Spleen (tissue), 11 donors: ENCODE measurements around the gene CHID1. TPM values are rescaled to one million over a fixed set of nuclear protein-coding genes. Genes with fewer than 3 reads are reported as not detected.
A peak's percentile ranks its signal among the peaks of the same experiment; 100 is the strongest.

Source experiments
- DNase-seq: peaks from one replicate; pipeline ENCODE4 v3.0.0-alpha.2; 2020
- H3K27ac ChIP-seq, 8 donors: fragments of 200-600 bp; sonication (generic) in 7 of 8; 1 replicate in 4 of 8; 2 replicates in 4 of 8; pipeline versions ENCODE4 v1.5.0 to v1.8.0; 2016 to 2021; ENCODE audit warnings: inconsistent platforms in 4 of 8, mild to moderate bottlenecking in 4 of 8, moderate library complexity in 1 of 8
- H3K27me3 ChIP-seq, 7 donors: fragments of 200-600 bp; sonication (generic) in 6 of 7; replicated peaks in 1 of 7; 1 replicate in 4 of 7; 2 replicates in 3 of 7; pipeline versions ENCODE4 v1.5.0 to v1.8.0; 2016 to 2021; ENCODE audit warnings: inconsistent platforms in 3 of 7, mild to moderate bottlenecking in 1 of 7
- H3K36me3 ChIP-seq, 6 donors: fragments of 200-600 bp; sonication (generic) in 5 of 6; 1 replicate in 4 of 6; 2 replicates in 2 of 6; pipeline versions ENCODE4 v1.5.0 to v1.8.0; 2016 to 2021; ENCODE audit warnings: inconsistent platforms in 2 of 6
- H3K4me1 ChIP-seq, 6 donors: fragments of 200-600 bp; sonication (generic) in 5 of 6; 1 replicate in 3 of 6; 2 replicates in 3 of 6; pipeline versions ENCODE4 v1.5.0 to v1.8.0; 2016 to 2021; ENCODE audit warnings: inconsistent platforms in 3 of 6
- H3K4me3 ChIP-seq, 8 donors: fragments of 200-600 bp; sonication (generic) in 7 of 8; 1 replicate in 4 of 8; 2 replicates in 4 of 8; pipeline versions ENCODE4 v1.5.0 to v1.8.0; 2016 to 2021; ENCODE audit warnings: inconsistent platforms in 4 of 8, mild to moderate bottlenecking in 4 of 8, moderate library complexity in 2 of 8
- H3K9me3 ChIP-seq, 8 donors: fragments of 200-600 bp; sonication (generic) in 7 of 8; 1 replicate in 4 of 8; 2 replicates in 4 of 8; pipeline versions ENCODE4 v1.5.0 to v1.8.0; 2016 to 2021; ENCODE audit warnings: inconsistent platforms in 4 of 8
- CTCF ChIP-seq, 11 experiments: fragments of 200-600 bp in 7 of 11; fragments of 450-650 bp in 4 of 11; sonication (generic) in 4 of 11; IDR thresholded peaks in 8 of 11; conservative IDR thresholded peaks in 3 of 11; 1 replicate in 7 of 11; 2 replicates in 4 of 11; pipeline versions ENCODE4 v1.4.0 to v1.8.0; 2016 to 2021; ENCODE audit warnings: antibody characterized with exemption in 11 of 11, inconsistent platforms in 4 of 11, mild to moderate bottlenecking in 1 of 11
- POLR2A ChIP-seq, 3 donors: fragments of 450-650 bp; IDR thresholded peaks; one replicate each; pipeline ENCODE4 v1.5.1; 2017; ENCODE audit warnings: antibody characterized with exemption in 3 of 3, mild to moderate bottlenecking in 1 of 3
- POLR2AphosphoS5 ChIP-seq, 3 donors: sonication (generic); formaldehyde crosslinking; IDR thresholded peaks; one replicate each; pipeline ENCODE4 v1.5.1; 2017; ENCODE audit warnings: antibody characterized with exemption in 3 of 3
- WGBS, 5 donors: extraction: QIAGEN DNeasy Blood & Tissue Kit in 3 of 5; methylation state at CpG; one replicate each; pipeline versions ENCODE4 v1.1.5 to v1.1.7; 2013 to 2018; 5-methylcytosine and 5-hydroxymethylcytosine counted together
- intact Hi-C: fragments of 100-400 bp; cut with DNase I; formaldehyde crosslinking; loops from one replicate; pipeline ENCODE4 v1.15.0; 2023; ENCODE audit warnings: low total_unique reads
- polyA plus RNA-seq, 3 donors: library from polyadenylated mRNA; stranded (reverse); fragments of 200-250 nt; gene quantifications; one replicate each; pipeline ENCODE4 v1.2.1, GENCODE V29; 2013
- total RNA-seq, 7 donors: library from RNA; depleted of rRNA in 3 of 7; stranded (reverse); fragments of >200 nt in 3 of 7; fragmentation: NEBNext Ultra II Directional in 4 of 7; extraction: Animal tissue kit (Norgen Biotek cat#: 25700) in 4 of 7; gene quantifications; one replicate each; pipeline versions ENCODE4 v1.1.0 to v1.2.1, GENCODE V29; 2016 to 2021
- donor health status: healthy with polysubstance abuse.
- donor health status: DM: no; HTN: no; CAD: no; lungs with moderate emphysema.
- donor health status: DM: no; HTN: no; CAD: no.
- donor health status: Bipolar disorder and iron deficiency.
- donor health status: healthy.
- donor health status: DM: no; HTN: no; CAD: no.
- donor health status: DM: yes; HTN: yes; CAD: no.

The CHID1 gene
- total and polyA plus RNA-seq, 10 donors, result 37.2 to 218 (median 117) TPM

GRCh38 chr11:937841-938261 is 27.2 kb upstream of the CHID1 start:
- Histone ChIP-seq H3K9me3 (no peaks in the 10 kb centered on the region), H3K36me3 (peaks cover 0 to 39% (median 0%) of the 10 kb centered on the region in 6 donors), H3K27me3 (no peaks in the 10 kb centered on the region), H3K27ac (peak overlapping the region in 3 of 8 donors; percentile 16 to 39 (median 25)), H3K4me1 (peaks cover 27 to 100% (median 74%) of the 10 kb centered on the region in 6 donors), H3K4me3 (no peak overlapping the region)
- 62 to 73% (median 65%) methylated on average over 10 of the region's 10 CpGs for WGBS, 5 donors
- TF ChIP-seq POLR2A (IDR thresholded peaks at IDR 0.05) (no peak), POLR2AphosphoS5 (IDR thresholded peaks at IDR 0.05) (peak in 1 of 3 donors; percentile 13)
- intact Hi-C loops, result no loop called here
- no peak for DNase-seq

- TF ChIP-seq POLR2A (IDR thresholded peaks at IDR 0.05) (no peak), CTCF (IDR thresholded peaks at IDR 0.05 in 8 of 11, conservative IDR thresholded peaks at IDR 0.05 in 3 of 11) (no peak), POLR2AphosphoS5 (IDR thresholded peaks at IDR 0.05) (no peak)
- DNase-seq, result no peak
- Histone ChIP-seq H3K9me3 (no peaks in the 10 kb centered on the region), H3K36me3 (peaks cover 0 to 36% (median 0%) of the 10 kb centered on the region in 6 donors), H3K4me3 (no peak overlapping the region), H3K27me3 (no peaks in the 10 kb centered on the region), H3K27ac (peak overlapping the region in 1 of 8 donors; percentile 19), H3K4me1 (peaks cover 33 to 100% (median 77%) of the 10 kb centered on the region in 6 donors)
- 86 to 91% (median 88%) methylated on average over 3 of the region's 3 CpGs for WGBS, 5 donors
- intact Hi-C loops, result no loop called here
These were observed 25.6 kb upstream of the CHID1 start for GRCh38 chr11:936199-936598.

DNA sequence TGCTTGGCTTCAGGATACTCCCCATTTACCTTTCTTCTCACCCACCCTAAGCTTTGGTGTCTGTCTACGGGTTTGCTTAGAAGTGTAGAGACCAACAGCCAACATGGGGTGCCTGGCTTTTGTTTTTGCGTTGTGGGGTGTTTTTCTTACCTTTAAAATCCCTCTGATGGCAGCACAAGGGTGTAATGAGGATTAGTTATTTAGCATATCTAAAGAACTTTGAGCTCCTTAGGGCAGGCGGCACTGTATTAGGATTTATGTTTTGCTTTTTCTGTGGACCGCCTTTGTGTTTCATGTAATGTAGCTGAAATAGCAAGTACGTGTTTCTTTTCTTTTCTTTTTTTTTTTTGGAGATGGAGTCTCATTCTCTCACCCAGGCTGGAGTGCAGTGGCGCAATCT is 23.9 kb upstream of the CHID1 start:
- H3K27me3 ChIP-seq, result no peaks in the 10 kb centered on the region
- peaks cover 46 to 100% (median 80%) of the 10 kb centered on the region in 6 donors for H3K4me1 ChIP-seq
- peaks cover 0 to 34% (median 0%) of the 10 kb centered on the region in 6 donors for H3K36me3 ChIP-seq
- H3K4me3 ChIP-seq, result no peak overlapping the region
- DNase-seq, result no peak
- no peak for TF ChIP-seq POLR2A (IDR thresholded peaks at IDR 0.05)
- no peak for TF ChIP-seq CTCF (IDR thresholded peaks at IDR 0.05 in 8 of 11, conservative IDR thresholded peaks at IDR 0.05 in 3 of 11)
- 70 to 86% (median 83%) methylated on average over 6 of the region's 6 CpGs for WGBS, 5 donors
- intact Hi-C loops, result no loop called here
- peak overlapping the region in 5 of 8 donors; percentile 83 to 98 (median 95) for H3K27ac ChIP-seq
- H3K9me3 ChIP-seq, result no peaks in the 10 kb centered on the region

DNA sequence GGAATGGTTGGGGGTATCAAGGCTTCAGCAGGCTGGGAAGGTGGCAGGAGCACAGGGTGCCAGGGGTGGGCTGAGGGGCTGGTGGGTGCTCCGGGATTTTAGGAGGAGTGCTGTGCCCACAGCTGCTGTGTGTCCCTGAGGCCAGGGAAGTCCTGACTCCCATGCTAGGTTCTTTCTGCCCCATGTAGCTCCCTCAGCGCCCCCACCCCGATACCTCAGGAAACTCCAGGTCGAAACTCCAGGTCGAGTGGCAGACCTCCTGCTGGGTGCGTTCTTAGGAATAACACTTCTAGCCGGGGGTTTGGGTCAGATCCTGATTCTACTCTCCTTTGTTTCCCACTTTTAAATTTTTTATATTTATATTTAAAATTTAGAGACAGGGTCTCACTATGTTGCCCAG is 23.3 kb upstream of the CHID1 start:
- no peak for DNase-seq
- Histone ChIP-seq H3K27ac (peak overlapping the region in 7 of 8 donors; percentile 52 to 98 (median 94)), H3K4me1 (peaks cover 50 to 100% (median 82%) of the 10 kb centered on the region in 6 donors), H3K36me3 (peaks cover 0 to 40% (median 0%) of the 10 kb centered on the region in 6 donors), H3K9me3 (no peaks in the 10 kb centered on the region), H3K4me3 (peak overlapping the region in 1 of 8 donors; percentile 31), H3K27me3 (no peaks in the 10 kb centered on the region)
- 68 to 87% (median 79%) methylated on average over 7 of the region's 7 CpGs for WGBS, 5 donors
- no peak for TF ChIP-seq POLR2A (IDR thresholded peaks at IDR 0.05)
- peak in 1 of 3 donors; percentile 17 for TF ChIP-seq POLR2AphosphoS5 (IDR thresholded peaks at IDR 0.05)
- intact Hi-C loops, result no loop called here

GRCh38 chr11:933142-933851 is 22.7 kb upstream of the CHID1 start:
- Histone ChIP-seq H3K36me3 (peaks cover 0 to 39% (median 0%) of the 10 kb centered on the region in 6 donors), H3K9me3 (no peaks in the 10 kb centered on the region), H3K27me3 (no peaks in the 10 kb centered on the region), H3K27ac (peak overlapping the region; percentile 48 to 98 (median 88)), H3K4me3 (peak overlapping the region in 2 of 8 donors; percentile 5 to 31), H3K4me1 (peaks cover 56 to 100% (median 82%) of the 10 kb centered on the region in 6 donors)
- WGBS, 5 donors, result 35 to 44% (median 39%) methylated on average over 14 of the region's 14 CpGs
- TF ChIP-seq POLR2AphosphoS5 (IDR thresholded peaks at IDR 0.05) (peak in 1 of 3 donors; percentile 29), POLR2A (IDR thresholded peaks at IDR 0.05) (no peak)
- intact Hi-C loops, result no loop called here
- no peak for DNase-seq
